ENCODE data around the gene LYST.

LYST gene

GRCh38 chr1:235783148-235783776, 83.4 kb downstream of the LYST start:
- no peak for TF ChIP-seq CTCF (IDR thresholded peaks at IDR 0.05)
- H3K36me3 ChIP-seq: peaks cover 100% of the 10 kb centered on the region

GRCh38 chr1:235782601-235783000, 84.1 kb downstream of the LYST start:
- no peaks in the 10 kb centered on the region for H3K9me3 ChIP-seq
- H3K36me3 ChIP-seq: peaks cover 96% of the 10 kb centered on the region
- H3K27ac ChIP-seq: peak overlapping the region; percentile 20
- H3K4me3 ChIP-seq (ENCODE audit: low read depth in 1 of 2, low read length in 1 of 2): no peak overlapping the region
- H3K27me3 ChIP-seq: no peaks in the 10 kb centered on the region
- H3K4me1 ChIP-seq (ENCODE audit: control insufficient read depth in 1 of 2, insufficient read depth in 1 of 2, low read depth in 1 of 2, low read length in 1 of 2): no peaks in the 10 kb centered on the region
- TF ChIP-seq CTCF (IDR thresholded peaks at IDR 0.05): no peak

More at GRCh38 chr1:235783148-235783776, 83.4 kb downstream of the LYST start:
- Histone ChIP-seq H3K9me3 (no peaks in the 10 kb centered on the region), H3K4me1 (ENCODE audit: control insufficient read depth in 1 of 2, insufficient read depth in 1 of 2, low read depth in 1 of 2, low read length in 1 of 2) (no peaks in the 10 kb centered on the region), H3K27ac (peak overlapping the region; percentile 1), H3K4me3 (ENCODE audit: low read depth in 1 of 2, low read length in 1 of 2) (no peak overlapping the region), H3K27me3 (no peaks in the 10 kb centered on the region)

GRCh38 chr1:235781807-235782206, 84.9 kb downstream of the LYST start:
- H3K27me3 ChIP-seq: no peaks in the 10 kb centered on the region
- TF ChIP-seq CTCF (IDR thresholded peaks at IDR 0.05): no peak
- H3K36me3 ChIP-seq: peaks cover 95% of the 10 kb centered on the region

GRCh38 chr1:235779770-235780169, 86.9 kb downstream of the LYST start:
- H3K36me3 ChIP-seq: peaks cover 95% of the 10 kb centered on the region
- H3K4me1 ChIP-seq (ENCODE audit: control insufficient read depth in 1 of 2, insufficient read depth in 1 of 2, low read depth in 1 of 2, low read length in 1 of 2): no peaks in the 10 kb centered on the region
- no peak for TF ChIP-seq CTCF (IDR thresholded peaks at IDR 0.05)
- no peaks in the 10 kb centered on the region for H3K27me3 ChIP-seq
- no peaks in the 10 kb centered on the region for H3K9me3 ChIP-seq
- no peak overlapping the region for H3K4me3 ChIP-seq (ENCODE audit: low read depth in 1 of 2, low read length in 1 of 2)
- H3K27ac ChIP-seq: peak overlapping the region; percentile 17

More at GRCh38 chr1:235781807-235782206, 84.9 kb downstream of the LYST start:
- no peaks in the 10 kb centered on the region for H3K4me1 ChIP-seq (ENCODE audit: control insufficient read depth in 1 of 2, insufficient read depth in 1 of 2, low read depth in 1 of 2, low read length in 1 of 2)
- no peak overlapping the region for H3K4me3 ChIP-seq (ENCODE audit: low read depth in 1 of 2, low read length in 1 of 2)
- peak overlapping the region; percentile 26 for H3K27ac ChIP-seq
- no peaks in the 10 kb centered on the region for H3K9me3 ChIP-seq

- Histone ChIP-seq H3K4me1 (ENCODE audit: control insufficient read depth in 1 of 2, insufficient read depth in 1 of 2, low read depth in 1 of 2, low read length in 1 of 2) (no peaks in the 10 kb centered on the region), H3K9me3 (no peaks in the 10 kb centered on the region), H3K27ac (no peak overlapping the region), H3K27me3 (no peaks in the 10 kb centered on the region), H3K4me3 (ENCODE audit: low read depth in 1 of 2, low read length in 1 of 2) (no peak overlapping the region), H3K36me3 (peaks cover 95% of the 10 kb centered on the region)
- TF ChIP-seq CTCF (IDR thresholded peaks at IDR 0.05): no peak
Measured at GRCh38 chr1:235776396-235776795, 90.3 kb downstream of the LYST start.

All from neutrophil (primary cell).